GM20000 (cell line): ENCODE data around the gene EDAR.

Experiments used
- DNase-seq: peaks from one replicate; pipeline ENCODE4 v3.0.0; 2012; ENCODE audit warnings: low spot score
- CTCF ChIP-seq: IDR thresholded peaks from 2 replicates; pipeline ENCODE4 v1.5.1; 2012; ENCODE audit warnings: mild to moderate bottlenecking, control low read depth; ENCODE audit errors: extremely low read depth, missing control alignments

The EDAR gene

GRCh38 chr2:108923736-108924579 lies 65.1 kb downstream of the EDAR start:
- DNase-seq = no peak
- TF ChIP-seq CTCF = no peak

GRCh38 chr2:108923019-108923700 lies 65.9 kb downstream of the EDAR start:
- DNase-seq = no peak
- no peak for TF ChIP-seq CTCF

- no peak for DNase-seq
- no peak for TF ChIP-seq CTCF
Observed at GRCh38 chr2:108922141-108922915, 66.7 kb downstream of the EDAR start.

- DNase-seq = no peak
- no peak for TF ChIP-seq CTCF
Observed at GRCh38 chr2:108921096-108922030, 67.7 kb downstream of the EDAR start.

- DNase-seq = no peak
- no peak for TF ChIP-seq CTCF
Observed at GRCh38 chr2:108920686-108921085, 68.3 kb downstream of the EDAR start.

GRCh38 chr2:108919571-108920373 lies 69.2 kb downstream of the EDAR start:
- DNase-seq = no peak
- no peak for TF ChIP-seq CTCF
